ENCODE measurements around the gene ORMDL3.
"Not testable (repeated sequence)": the region's sequence is repeated elsewhere in the genome, so short reads cannot be mapped to it uniquely, and the experiment has no call there.

Gene ORMDL3

GRCh38 chr17:39887078-39887477 lies 40.3 kb downstream of the ORMDL3 start:
- no peaks in the 10 kb centered on the region for H3K36me3 ChIP-seq
- TF ChIP-seq CTCF (IDR thresholded peaks at IDR 0.05): no peak
- H3K27ac ChIP-seq: no peak overlapping the region
- intact Hi-C loops (cut with DNase I; ENCODE audit: low total_unique reads): no loop called here
- no peaks in the 10 kb centered on the region for H3K4me1 ChIP-seq
- no peak overlapping the region for H3K4me3 ChIP-seq
- DNase-seq: no peak
- no peaks in the 10 kb centered on the region for H3K9me3 ChIP-seq
- H3K27me3 ChIP-seq: peaks cover 0 to 46% of the 10 kb centered on the region in 2 donors

DNA sequence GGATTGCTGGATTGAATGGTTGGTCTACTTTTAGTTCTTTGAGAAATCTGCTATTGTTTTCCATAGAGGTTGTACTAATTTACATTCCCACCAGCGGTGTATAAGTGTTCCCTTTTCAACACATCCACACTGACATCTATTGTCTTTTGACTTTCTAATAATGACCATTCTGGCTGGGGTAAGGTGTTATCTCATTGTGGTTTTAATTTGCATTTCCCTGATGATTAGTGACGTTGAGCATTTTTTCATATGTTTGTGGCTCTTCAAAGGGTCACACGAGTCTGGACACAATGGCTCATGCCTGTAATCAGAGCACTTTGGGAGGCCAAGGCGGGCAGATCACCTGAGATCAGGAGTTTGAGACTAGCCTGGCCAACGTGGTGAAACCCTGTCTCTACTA lies 41.3 kb downstream of the ORMDL3 start:
- DNase-seq; H3K4me3 ChIP-seq; H3K9me3 ChIP-seq; H3K4me1 ChIP-seq; intact Hi-C loops (cut with DNase I; ENCODE audit: low total_unique reads); H3K36me3 ChIP-seq; H3K27ac ChIP-seq: not testable (repeated sequence)
- peaks cover 0 to 38% of the 10 kb centered on the region in 2 donors for H3K27me3 ChIP-seq

DNA sequence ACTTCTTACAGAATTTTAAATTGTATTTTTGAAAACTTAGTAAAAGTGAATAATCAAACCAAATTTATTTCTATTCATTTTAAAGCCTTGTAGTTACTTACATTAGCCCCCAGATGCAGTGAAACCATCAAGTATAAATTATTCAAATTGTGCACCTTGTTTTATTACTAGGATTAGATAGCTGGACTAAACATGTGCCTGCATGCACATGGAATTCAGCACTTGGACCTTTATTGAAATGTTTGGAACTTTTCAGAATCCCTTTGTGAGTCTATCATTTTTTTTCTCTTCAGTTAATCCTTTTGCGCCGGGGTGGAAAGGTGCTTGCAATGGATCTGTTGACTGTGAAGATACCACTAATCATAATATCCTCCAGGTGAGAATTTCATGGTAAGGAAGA lies 54.6 kb downstream of the ORMDL3 start:
- no peak overlapping the region for H3K4me3 ChIP-seq
- no peak overlapping the region for H3K27ac ChIP-seq
- peaks cover 0 to 40% of the 10 kb centered on the region in 2 donors for H3K27me3 ChIP-seq
- H3K4me1 ChIP-seq: no peaks in the 10 kb centered on the region
- H3K9me3 ChIP-seq: peaks cover 0 to 7% (median 6%) of the 10 kb centered on the region in 3 donors
- intact Hi-C loops (cut with DNase I; ENCODE audit: low total_unique reads): no loop called here
- peak; percentile 35 to 41 for TF ChIP-seq CTCF (IDR thresholded peaks at IDR 0.05)
- DNase-seq: no peak
- H3K36me3 ChIP-seq: no peaks in the 10 kb centered on the region

DNA sequence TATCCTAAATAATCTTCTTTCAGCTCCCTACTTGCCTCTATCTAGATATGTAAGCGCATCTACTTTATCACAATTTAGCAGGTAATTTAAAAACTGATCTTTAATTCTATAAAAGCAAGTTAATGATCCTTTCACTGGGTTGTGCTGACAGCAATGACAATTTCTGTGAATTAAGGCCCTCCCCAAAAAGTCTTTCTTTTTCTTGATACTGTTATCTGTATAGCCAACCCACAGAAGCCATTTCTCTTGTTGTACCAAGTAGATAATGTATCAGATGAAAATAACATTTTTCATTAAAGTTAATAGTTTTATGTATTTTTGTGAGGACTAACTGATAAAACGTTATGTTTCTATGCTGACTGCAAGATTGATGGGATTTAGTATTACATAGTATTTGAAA lies 55.6 kb downstream of the ORMDL3 start:
- no peak for DNase-seq
- H3K36me3 ChIP-seq: no peaks in the 10 kb centered on the region
- no peak overlapping the region for H3K27ac ChIP-seq
- peaks cover 0 to 10% (median 7%) of the 10 kb centered on the region in 3 donors for H3K9me3 ChIP-seq
- no peak for TF ChIP-seq CTCF (IDR thresholded peaks at IDR 0.05)
- peaks cover 0 to 49% of the 10 kb centered on the region in 2 donors for H3K27me3 ChIP-seq
- H3K4me3 ChIP-seq: no peak overlapping the region
- intact Hi-C loops (cut with DNase I; ENCODE audit: low total_unique reads): no loop called here
- H3K4me1 ChIP-seq: no peaks in the 10 kb centered on the region

All from tibial artery (tissue), 4 donors.